Natural killer cell (primary cell): Measurements from ENCODE around the gene SLC4A11. TPM values are rescaled to one million over a fixed set of nuclear protein-coding genes. Genes with fewer than 3 reads are reported as not detected.
"Not testable (repeated sequence)": the region's sequence is repeated elsewhere in the genome, so short reads cannot be mapped to it uniquely, and the experiment has no call there.

Source experiments
- ATAC-seq, 3 donors: fragments of 150-1000 bp in 2 of 3; fragments of 200-7000 bp in 1 of 3; cut with Tn5 transposase; 1 replicate in 1 of 3; 2 replicates in 2 of 3; pipeline ENCODE4 v1.10.0; 2021; ENCODE audit warnings: mild to moderate bottlenecking in 2 of 3, moderate library complexity in 2 of 3
- DNase-seq, 2 donors: peaks; one replicate each; pipeline versions ENCODE4 v3.0.0 to v3.0.0-alpha.2; 2013 to 2021; ENCODE audit warnings: mixed read lengths in 1 of 2
- H3K27ac ChIP-seq: one replicate; pipeline ENCODE4 v1.5.1; 2013; ENCODE audit warnings: mild to moderate bottlenecking, low read length
- H3K27me3 ChIP-seq: one replicate; pipeline ENCODE4 v1.6.1; 2013; ENCODE audit warnings: low read length; ENCODE audit not compliant: control insufficient read depth, insufficient read depth
- H3K36me3 ChIP-seq: one replicate; pipeline ENCODE4 v1.6.1; 2013; ENCODE audit warnings: low read length; ENCODE audit not compliant: control insufficient read depth, insufficient read depth
- H3K4me1 ChIP-seq: one replicate; pipeline ENCODE4 v1.6.1; 2013; ENCODE audit warnings: low read length; ENCODE audit not compliant: control insufficient read depth, insufficient read depth
- H3K4me3 ChIP-seq: one replicate; pipeline ENCODE4 v1.5.1; 2013; ENCODE audit warnings: low read length
- H3K9me3 ChIP-seq: one replicate; pipeline ENCODE4 v1.6.1; 2013; ENCODE audit warnings: low read length; ENCODE audit not compliant: control insufficient read depth, insufficient read depth
- H3K27ac Mint-ChIP-seq, 2 donors: one replicate each; pipeline ENCODE4 v1.8.0; 2022; ENCODE audit warnings: mild to moderate bottlenecking in 2 of 2, mixed read lengths in 2 of 2, moderate library complexity in 1 of 2
- H3K27me3 Mint-ChIP-seq, 2 donors: one replicate each; pipeline ENCODE4 v1.8.0; 2022; ENCODE audit warnings: low read depth in 2 of 2, mixed read lengths in 2 of 2
- H3K36me3 Mint-ChIP-seq: one replicate; pipeline ENCODE4 v1.8.0; 2022; ENCODE audit warnings: mixed read lengths
- H3K4me1 Mint-ChIP-seq, 2 donors: one replicate each; pipeline ENCODE4 v1.8.0; 2022; ENCODE audit warnings: mixed read lengths in 2 of 2
- H3K4me3 Mint-ChIP-seq: one replicate; pipeline ENCODE4 v1.8.0; 2022; ENCODE audit warnings: mild to moderate bottlenecking, moderate library complexity, mixed read lengths
- H3K9me3 Mint-ChIP-seq, 2 donors: one replicate each; pipeline ENCODE4 v1.8.0; 2022; ENCODE audit warnings: mixed read lengths in 2 of 2
- CTCF ChIP-seq: fragments of 200-600 bp; IDR thresholded peaks from one replicate; pipeline ENCODE4 v1.8.0; 2022; ENCODE audit warnings: antibody characterized with exemption
- WGBS: methylation state at CpG from one replicate; pipeline ENCODE4 v1.1.7; 2013; ENCODE audit warnings: missing lambda C conversion rate; ENCODE audit not compliant: insufficient coverage; 5-methylcytosine and 5-hydroxymethylcytosine counted together
- intact Hi-C: fragments of 100-400 bp; cut with micrococcal nuclease; formaldehyde crosslinking; loops from one replicate; pipeline ENCODE4 v1.14.2; 2022
- total RNA-seq, 4 donors: library from RNA; stranded (reverse); fragments of 120-200 nt in 1 of 4; gene quantifications; one replicate each; pipeline versions ENCODE4 v1.2.3 to v1.2.4, GENCODE V29; 2013 to 2022

Gene SLC4A11
- total RNA-seq, 3 donors from 2014 or later (not counting 1 experiment from before 2014, with no cell fraction given): 0.31 to 0.68 (median 0.32) TPM

DNA sequence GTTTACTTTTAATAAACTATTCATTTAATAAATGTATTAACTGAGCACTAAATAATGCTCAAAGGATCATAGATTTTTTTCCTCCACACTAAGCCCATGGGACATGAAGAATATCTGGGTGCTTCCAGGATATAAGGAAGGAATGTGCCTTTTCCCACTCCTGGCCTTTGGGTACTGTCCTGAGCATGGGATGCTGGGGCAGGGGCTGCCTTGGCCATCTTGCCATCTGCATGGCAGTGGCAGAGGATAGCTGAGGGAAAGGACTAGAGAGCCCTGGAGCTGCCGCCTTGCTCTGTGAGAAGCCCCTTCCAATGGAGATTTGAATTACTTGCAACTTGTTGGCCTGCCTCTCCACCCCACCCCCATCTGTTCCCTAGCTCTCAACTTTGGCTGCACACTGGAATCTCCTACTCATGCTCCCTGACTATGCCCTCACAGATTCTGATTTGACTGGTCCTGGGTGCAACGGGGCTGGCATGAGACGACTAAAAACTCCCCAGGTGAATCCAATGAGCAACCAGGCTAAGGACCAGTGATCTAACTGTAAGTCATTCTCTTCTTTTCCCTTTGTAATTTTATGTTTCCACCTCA is 50.1 kb downstream of the SLC4A11 start:
- H3K27ac Mint-ChIP-seq: peak overlapping the region; percentile 3 to 23
- Histone ChIP-seq H3K36me3 (peaks cover 43% of the 10 kb centered on the region), H3K27ac (no peak overlapping the region), H3K9me3 (no peaks in the 10 kb centered on the region), H3K27me3 (no peaks in the 10 kb centered on the region), H3K4me3 (no peak overlapping the region), H3K4me1 (no peaks in the 10 kb centered on the region)
- no peaks in the 10 kb centered on the region for H3K4me1 Mint-ChIP-seq
- 96% methylated on average over 3 of the region's 3 CpGs for WGBS
- ATAC-seq (no peak), DNase-seq (no peak)
- no peak for TF ChIP-seq CTCF
- H3K4me3 Mint-ChIP-seq: no peak overlapping the region
- no peaks in the 10 kb centered on the region for H3K36me3 Mint-ChIP-seq
- no peaks in the 10 kb centered on the region for H3K27me3 Mint-ChIP-seq
- intact Hi-C loops: no loop called here
- H3K9me3 Mint-ChIP-seq: no peaks in the 10 kb centered on the region

DNA sequence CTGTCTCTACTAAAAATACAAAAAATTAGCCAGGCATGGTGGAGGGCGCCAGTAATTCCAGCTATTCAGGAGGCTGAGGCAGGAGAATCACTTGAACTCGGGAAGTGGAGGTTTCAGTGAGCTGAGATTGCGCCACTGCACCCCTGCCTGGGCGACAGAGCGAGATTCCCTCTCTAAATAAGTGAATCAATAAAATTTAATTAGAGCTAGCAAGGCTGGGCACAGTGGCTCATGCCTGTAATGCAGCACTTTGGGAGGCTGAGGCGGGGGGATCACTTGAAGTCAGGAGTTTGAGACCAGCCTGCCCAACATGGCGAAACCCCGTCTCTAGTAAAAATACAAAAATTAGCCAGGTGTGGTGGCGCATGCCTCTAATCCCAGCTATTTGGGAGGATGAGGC is 51.1 kb downstream of the SLC4A11 start:
- ATAC-seq, H3K27ac Mint-ChIP-seq, H3K4me1 ChIP-seq, H3K4me3 ChIP-seq, H3K4me3 Mint-ChIP-seq, H3K27me3 ChIP-seq, H3K9me3 ChIP-seq, H3K27ac ChIP-seq, H3K36me3 Mint-ChIP-seq, H3K9me3 Mint-ChIP-seq, DNase-seq, H3K4me1 Mint-ChIP-seq, H3K27me3 Mint-ChIP-seq, intact Hi-C loops: not testable (repeated sequence)
- WGBS: 97% methylated on average over 9 of the region's 9 CpGs
- H3K36me3 ChIP-seq: peaks cover 36% of the 10 kb centered on the region

DNA sequence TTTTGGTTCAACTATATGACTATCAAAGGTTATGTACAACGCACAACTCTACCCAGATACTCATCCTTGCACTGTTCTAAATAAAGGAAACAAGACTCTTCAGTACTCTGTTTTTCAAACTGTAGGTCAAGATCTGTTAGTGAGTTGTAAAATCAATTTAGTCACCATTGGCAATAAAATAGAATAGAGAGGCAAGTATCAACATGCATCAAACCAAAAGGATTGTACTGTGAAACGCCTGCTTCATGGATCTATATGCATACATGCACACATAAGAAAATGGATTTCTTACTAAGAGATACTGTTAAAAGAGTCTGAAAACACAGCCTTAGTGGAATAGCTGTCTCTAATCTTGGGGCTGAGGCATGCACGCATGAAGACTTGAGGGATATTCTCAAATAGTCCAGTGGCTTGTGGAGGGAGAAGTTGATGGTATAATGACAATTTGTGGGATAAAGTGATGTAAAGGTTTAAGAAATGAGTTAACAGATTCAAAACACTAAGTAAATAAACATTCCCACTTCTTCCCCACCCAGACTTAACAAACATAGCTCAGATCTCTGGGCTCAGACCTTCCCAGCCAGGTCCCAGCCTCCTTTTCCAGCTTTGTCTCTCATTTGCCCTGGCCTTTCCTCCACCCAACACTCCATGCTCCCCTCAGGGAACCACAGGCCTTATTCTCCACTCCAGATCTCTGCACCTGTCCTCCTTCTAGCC is 54.9 kb downstream of the SLC4A11 start:
- TF ChIP-seq CTCF: no peak
- Mint-ChIP-seq H3K9me3 (no peaks in the 10 kb centered on the region), H3K27me3 (no peaks in the 10 kb centered on the region), H3K4me1 (no peaks in the 10 kb centered on the region), H3K36me3 (no peaks in the 10 kb centered on the region), H3K4me3 (no peak overlapping the region), H3K27ac (no peak overlapping the region)
- ATAC-seq: no peak
- Histone ChIP-seq H3K9me3 (no peaks in the 10 kb centered on the region), H3K4me3 (no peak overlapping the region), H3K36me3 (no peaks in the 10 kb centered on the region), H3K27me3 (no peaks in the 10 kb centered on the region), H3K27ac (no peak overlapping the region), H3K4me1 (no peaks in the 10 kb centered on the region)
- no peak for DNase-seq
- intact Hi-C loops: no loop called here
- WGBS: 97% methylated on average over 2 of the region's 3 CpGs

GRCh38 chr20:3182429-3182828 is 56.6 kb downstream of the SLC4A11 start:
- H3K9me3 ChIP-seq, H3K27me3 Mint-ChIP-seq, H3K4me1 Mint-ChIP-seq, H3K27ac ChIP-seq, H3K27me3 ChIP-seq, H3K9me3 Mint-ChIP-seq, DNase-seq, H3K4me3 ChIP-seq, H3K27ac Mint-ChIP-seq, ATAC-seq, intact Hi-C loops, H3K36me3 Mint-ChIP-seq, H3K4me3 Mint-ChIP-seq, H3K36me3 ChIP-seq, H3K4me1 ChIP-seq: not testable (repeated sequence)
- 95% methylated on average over 5 of the region's 5 CpGs for WGBS
